ENCODE measurements around the gene ARHGAP26. TPM values are rescaled to one million over a fixed set of nuclear protein-coding genes. Genes with fewer than 3 reads are reported as not detected.

The ARHGAP26 gene
- polyA plus RNA-seq, 1 donor from 2014 or later, result 1.6 TPM

DNA sequence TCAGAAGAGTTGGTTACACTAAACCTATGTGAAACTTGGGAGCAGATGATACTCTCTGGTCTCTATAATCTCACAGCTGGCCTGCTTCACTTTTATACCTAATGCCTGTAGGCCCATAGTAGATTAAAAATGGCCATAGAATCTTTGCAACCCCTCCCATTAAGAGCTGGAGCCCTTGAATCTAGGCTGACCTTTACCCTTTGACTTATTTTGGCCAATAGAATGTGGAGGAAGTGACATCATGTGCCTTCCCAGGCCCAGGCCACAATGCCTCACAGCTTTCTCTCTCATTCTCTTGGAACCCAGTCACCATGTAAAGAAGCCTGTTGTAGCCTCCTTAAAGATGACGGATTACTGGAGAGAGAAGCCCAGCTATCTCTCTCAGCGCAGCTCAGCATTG is 382.3 kb downstream of the ARHGAP26 start:
- Mint-ChIP-seq H3K4me1 (no peaks in the 10 kb centered on the region), H3K4me3 (no peak overlapping the region), H3K27me3 (no peaks in the 10 kb centered on the region), H3K36me3 (peaks cover 10% of the 10 kb centered on the region), H3K27ac (no peak overlapping the region), H3K9me3 (peaks cover 0 to 1% (median 0%) of the 10 kb centered on the region in 3 donors)

DNA sequence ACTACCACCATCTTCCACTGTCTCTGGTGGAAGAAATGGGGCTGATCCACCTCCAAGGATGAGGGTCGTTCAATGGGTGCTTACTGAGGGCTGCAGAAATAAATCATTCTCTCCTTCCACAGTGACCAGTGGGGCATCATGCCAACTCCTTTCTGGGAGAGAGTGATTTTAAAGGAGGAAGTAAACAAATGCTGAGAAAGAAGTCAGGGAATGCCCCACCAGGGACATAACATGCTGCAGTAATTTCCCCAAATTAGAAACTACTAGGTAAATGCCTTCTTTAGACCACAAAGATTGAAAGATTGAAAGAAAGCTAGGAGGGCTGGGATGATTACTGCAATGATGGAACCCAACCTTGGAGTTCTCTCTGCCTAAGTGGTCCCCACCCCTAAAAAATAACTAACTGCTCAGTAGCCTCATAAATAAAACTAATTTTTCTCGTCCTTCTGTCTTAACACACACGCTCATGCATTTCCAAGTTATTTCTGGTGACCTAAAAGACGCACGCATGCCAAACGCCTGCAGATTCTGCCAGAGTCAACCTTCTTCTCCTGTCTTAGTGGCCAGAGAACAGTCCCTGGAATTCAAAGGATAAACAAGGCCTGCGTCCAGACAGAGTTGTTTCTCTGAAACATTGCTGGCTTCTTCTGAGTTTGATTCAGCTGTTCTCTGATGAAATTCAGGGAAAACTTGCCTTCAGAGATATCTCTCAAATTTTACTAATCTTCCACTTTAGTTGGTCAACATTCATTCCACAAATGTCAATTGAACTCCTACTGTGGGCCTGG is 383.3 kb downstream of the ARHGAP26 start:
- Mint-ChIP-seq H3K27ac (no peak overlapping the region), H3K4me1 (no peaks in the 10 kb centered on the region), H3K36me3 (peaks cover 6% of the 10 kb centered on the region), H3K27me3 (no peaks in the 10 kb centered on the region), H3K9me3 (peaks cover 0 to 1% (median 0%) of the 10 kb centered on the region in 3 donors), H3K4me3 (no peak overlapping the region)

DNA sequence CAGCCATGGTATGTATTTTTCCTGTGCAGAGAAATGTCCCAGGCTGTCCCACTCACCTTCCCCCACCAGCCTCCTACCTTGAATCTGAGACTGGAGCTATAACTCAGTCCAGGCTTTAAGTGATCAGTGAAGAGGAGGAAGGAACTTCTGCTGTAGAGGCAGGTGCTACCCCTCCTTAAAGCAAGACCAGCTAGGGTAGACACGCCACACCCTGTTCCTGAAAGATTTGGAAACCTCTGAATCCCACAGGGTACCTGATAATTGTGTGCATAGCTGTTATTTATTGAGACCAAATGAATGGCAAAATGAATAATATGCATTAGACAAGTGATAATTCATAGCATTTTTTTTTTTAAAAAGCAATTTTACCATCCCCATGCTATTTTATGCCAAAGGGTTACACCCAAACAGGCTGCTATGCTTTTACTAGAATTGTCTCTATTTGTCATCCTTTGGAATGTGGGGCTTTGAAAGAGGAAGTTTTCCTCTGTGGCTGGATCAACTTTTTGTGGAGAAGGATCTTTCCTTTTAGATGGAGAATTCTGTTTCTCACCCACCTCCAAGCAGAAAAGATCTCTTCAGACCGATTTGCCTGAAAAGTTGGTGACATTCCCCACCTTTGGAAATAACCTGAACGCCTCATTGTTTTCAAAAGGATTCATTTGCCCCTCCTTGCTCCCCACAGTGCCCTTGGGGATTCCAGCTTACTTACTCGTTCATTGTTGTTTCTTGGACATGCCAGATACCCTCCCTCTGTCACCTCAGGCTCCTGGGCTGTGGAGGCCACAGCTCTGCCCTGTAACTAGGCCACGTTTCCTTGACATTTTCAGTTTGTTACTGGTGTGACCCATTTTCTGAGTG is 384.6 kb downstream of the ARHGAP26 start:
- Mint-ChIP-seq H3K4me1 (peaks cover 0 to 2% (median 0%) of the 10 kb centered on the region in 3 donors), H3K9me3 (peaks cover 0 to 1% (median 0%) of the 10 kb centered on the region in 3 donors), H3K27ac (peak overlapping the region in 1 of 3 donors; percentile 18), H3K27me3 (no peaks in the 10 kb centered on the region), H3K36me3 (peaks cover 11% of the 10 kb centered on the region), H3K4me3 (no peak overlapping the region)

DNA sequence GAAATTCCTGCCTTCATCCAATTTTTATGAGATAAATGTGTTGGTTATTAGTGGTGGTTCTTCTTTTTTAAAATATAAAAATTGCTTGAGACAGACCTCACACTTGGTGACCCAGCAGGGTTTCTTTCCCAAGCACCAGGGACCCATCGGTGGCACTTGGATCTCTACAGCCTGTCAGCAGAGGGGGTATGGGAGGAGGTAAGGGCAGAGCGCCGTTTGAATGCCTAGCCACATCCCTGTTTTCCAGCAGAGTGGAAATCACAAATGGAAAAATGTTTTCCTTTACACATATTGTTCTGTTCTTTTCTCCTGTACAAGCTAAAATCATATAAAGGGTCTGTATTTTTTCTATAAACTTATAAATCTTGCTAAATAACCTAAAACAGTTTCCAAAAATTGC is 385.3 kb downstream of the ARHGAP26 start:
- H3K4me3 Mint-ChIP-seq, result no peak overlapping the region
- H3K9me3 Mint-ChIP-seq, result no peaks in the 10 kb centered on the region
- no peaks in the 10 kb centered on the region for H3K27me3 Mint-ChIP-seq
- peaks cover 12% of the 10 kb centered on the region for H3K36me3 Mint-ChIP-seq
- peak overlapping the region in 1 of 3 donors; percentile 18 for H3K27ac Mint-ChIP-seq
- peaks cover 0 to 2% (median 0%) of the 10 kb centered on the region in 3 donors for H3K4me1 Mint-ChIP-seq

DNA sequence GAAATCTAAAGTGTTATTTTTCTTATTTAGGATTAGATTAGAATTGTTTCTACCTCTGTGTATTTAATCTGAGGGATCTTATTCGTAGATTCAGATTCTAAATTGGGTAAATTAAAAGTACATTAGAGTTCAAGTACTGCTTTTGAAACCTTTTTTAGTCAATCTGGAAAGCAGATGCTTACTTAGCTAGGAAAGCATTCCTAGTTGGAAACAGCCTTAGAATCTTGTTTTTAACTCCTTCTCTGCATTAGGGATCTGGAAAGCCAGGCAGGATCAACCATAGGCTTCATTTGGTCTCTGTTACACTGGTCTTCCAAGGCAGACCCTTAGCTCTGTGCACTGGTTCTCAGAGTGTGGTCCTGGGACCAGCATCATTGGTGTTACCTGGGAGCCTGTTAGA is 385.9 kb downstream of the ARHGAP26 start:
- Mint-ChIP-seq H3K4me3 (no peak overlapping the region), H3K36me3 (peaks cover 12% of the 10 kb centered on the region), H3K27ac (no peak overlapping the region), H3K4me1 (peaks cover 0 to 2% (median 0%) of the 10 kb centered on the region in 3 donors), H3K9me3 (no peaks in the 10 kb centered on the region), H3K27me3 (no peaks in the 10 kb centered on the region)

DNA sequence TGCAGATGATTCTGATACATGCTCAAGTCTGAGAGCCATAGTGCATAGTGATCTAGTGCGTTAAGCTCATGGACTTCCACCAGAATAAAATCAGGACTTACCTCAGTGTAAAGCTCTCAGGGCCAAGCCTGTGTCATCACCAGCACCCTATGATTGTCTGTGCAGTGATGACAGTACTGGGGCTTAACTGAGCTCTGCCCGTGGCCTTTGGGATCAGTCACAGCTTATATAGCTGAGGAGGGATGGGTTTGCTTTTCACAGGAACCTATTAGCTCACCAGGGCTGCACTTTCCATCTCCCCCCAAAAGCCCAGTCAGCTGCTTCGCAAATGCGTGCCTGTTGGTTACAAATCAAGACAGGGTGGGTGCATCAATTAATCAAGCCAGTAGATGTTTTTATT is 386.4 kb downstream of the ARHGAP26 start:
- H3K9me3 Mint-ChIP-seq, result no peaks in the 10 kb centered on the region
- no peaks in the 10 kb centered on the region for H3K27me3 Mint-ChIP-seq
- H3K36me3 Mint-ChIP-seq, result peaks cover 12% of the 10 kb centered on the region
- H3K4me1 Mint-ChIP-seq, result peaks cover 0 to 2% (median 0%) of the 10 kb centered on the region in 3 donors
- no peak overlapping the region for H3K4me3 Mint-ChIP-seq
- H3K27ac Mint-ChIP-seq, result no peak overlapping the region

DNA sequence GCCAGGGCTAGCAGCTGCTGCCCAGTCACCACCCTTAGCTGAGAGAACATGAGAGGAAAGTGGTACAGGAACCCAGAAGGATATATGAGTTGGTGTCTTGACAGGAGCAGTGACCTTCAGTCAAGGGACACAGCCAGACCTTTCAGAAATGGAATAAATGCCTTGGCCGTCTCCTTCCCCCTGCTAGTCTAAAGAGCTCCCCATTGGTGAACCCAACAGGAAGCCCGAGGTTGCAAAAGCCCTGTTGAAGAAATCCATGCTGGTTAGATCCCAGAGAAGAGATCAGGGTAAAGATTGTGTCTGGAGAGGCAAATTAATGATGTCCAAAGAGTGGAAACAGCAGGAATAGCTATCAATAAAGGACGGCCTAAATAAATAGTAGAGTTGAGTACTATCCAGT is 388.9 kb downstream of the ARHGAP26 start:
- H3K9me3 Mint-ChIP-seq, result peaks cover 0 to 1% (median 0%) of the 10 kb centered on the region in 3 donors
- H3K27me3 Mint-ChIP-seq, result no peaks in the 10 kb centered on the region
- no peak overlapping the region for H3K4me3 Mint-ChIP-seq
- H3K27ac Mint-ChIP-seq, result no peak overlapping the region
- peaks cover 0 to 2% (median 0%) of the 10 kb centered on the region in 3 donors for H3K4me1 Mint-ChIP-seq
- peaks cover 7% of the 10 kb centered on the region for H3K36me3 Mint-ChIP-seq

DNA sequence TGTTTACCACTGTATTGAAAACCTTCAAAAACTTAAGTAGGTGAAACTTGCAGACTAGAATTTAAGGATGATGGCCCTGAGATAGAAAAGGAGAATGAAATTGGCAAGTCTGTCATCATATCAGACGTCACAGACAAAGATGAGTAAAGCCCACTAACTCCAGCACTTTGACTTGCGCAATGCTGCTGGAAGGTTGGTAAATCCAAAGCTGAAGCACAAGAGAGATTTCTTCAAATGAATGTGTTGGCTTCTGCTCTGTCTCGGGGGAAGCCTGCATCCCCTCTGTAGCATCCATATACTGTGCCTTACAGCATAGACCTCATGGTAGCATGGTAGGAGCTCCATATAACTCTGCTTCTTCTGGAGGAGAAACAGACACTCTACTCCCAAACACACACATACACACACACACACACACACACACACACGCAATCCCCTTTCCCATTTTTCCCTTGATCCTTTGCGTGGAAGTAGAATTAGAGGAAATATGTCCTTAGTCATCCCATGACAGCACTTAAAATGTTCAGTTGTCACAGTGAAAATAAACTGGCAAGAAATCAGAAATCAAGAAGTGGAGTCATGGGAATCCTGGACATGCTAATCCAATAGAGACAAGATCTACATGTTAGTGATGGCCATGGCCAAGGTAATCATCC is 391.8 kb downstream of the ARHGAP26 start:
- Mint-ChIP-seq H3K36me3 (peaks cover 6% of the 10 kb centered on the region), H3K27ac (no peak overlapping the region), H3K9me3 (peaks cover 0 to 1% (median 0%) of the 10 kb centered on the region in 3 donors), H3K27me3 (no peaks in the 10 kb centered on the region), H3K4me3 (no peak overlapping the region), H3K4me1 (peaks cover 3 to 4% (median 3%) of the 10 kb centered on the region in 3 donors)

- Mint-ChIP-seq H3K9me3 (peaks cover 0 to 1% (median 0%) of the 10 kb centered on the region in 3 donors), H3K4me3 (no peak overlapping the region), H3K36me3 (peaks cover 6% of the 10 kb centered on the region), H3K27ac (no peak overlapping the region), H3K27me3 (no peaks in the 10 kb centered on the region), H3K4me1 (peaks cover 3 to 4% (median 3%) of the 10 kb centered on the region in 3 donors)
Measured at GRCh38 chr5:143162810-143163209, 392.6 kb downstream of the ARHGAP26 start.

- Mint-ChIP-seq H3K4me3 (no peak overlapping the region), H3K9me3 (peaks cover 0 to 1% (median 0%) of the 10 kb centered on the region in 3 donors), H3K27me3 (no peaks in the 10 kb centered on the region), H3K4me1 (peaks cover 1 to 4% (median 3%) of the 10 kb centered on the region in 3 donors), H3K36me3 (peaks cover 3% of the 10 kb centered on the region), H3K27ac (no peak overlapping the region)
Measured at GRCh38 chr5:143164557-143164956, 394.4 kb downstream of the ARHGAP26 start.

DNA sequence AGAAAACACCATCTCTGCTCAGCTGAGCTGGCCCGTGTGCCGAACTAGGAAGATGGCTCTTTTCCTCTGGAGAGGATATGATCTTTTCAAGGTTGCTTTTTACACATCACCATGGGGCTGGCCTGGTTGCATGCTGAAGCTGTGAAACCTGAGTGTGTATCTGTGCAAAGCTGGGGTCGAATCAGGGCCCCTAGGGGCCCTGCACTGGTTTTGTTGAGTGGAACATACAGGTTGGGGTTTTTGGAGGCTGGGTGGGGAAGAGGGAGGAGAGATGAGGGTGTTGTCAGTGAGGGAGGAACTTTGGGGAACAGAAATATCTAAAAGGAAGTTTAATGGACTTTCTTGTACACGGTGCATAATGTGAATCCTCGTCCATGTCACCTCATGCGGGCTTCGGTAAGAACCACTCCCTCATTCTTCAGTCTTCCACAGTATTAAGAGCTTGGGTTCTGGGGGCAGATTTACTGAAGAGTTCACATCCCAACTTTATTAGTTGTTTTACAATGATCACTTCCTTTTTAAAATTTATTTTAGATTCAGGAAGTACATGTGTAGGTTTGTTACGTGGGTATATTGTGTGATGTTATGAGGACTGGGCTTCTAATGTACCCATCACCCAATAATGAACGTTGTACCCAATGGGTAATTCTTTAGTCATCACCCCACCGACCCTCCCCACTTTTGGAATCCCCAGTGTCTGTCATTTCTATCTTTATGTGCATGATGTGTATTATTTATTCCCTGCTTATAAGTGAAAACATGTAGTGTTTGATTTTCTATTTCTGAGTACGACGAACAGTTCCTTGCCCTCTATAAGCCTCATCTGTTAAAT is 395.1 kb downstream of the ARHGAP26 start:
- no peaks in the 10 kb centered on the region for H3K27me3 Mint-ChIP-seq
- H3K27ac Mint-ChIP-seq, result no peak overlapping the region
- peak overlapping the region in 1 of 4 donors; percentile 0 for H3K4me3 Mint-ChIP-seq
- H3K36me3 Mint-ChIP-seq, result no peaks in the 10 kb centered on the region
- peaks cover 1 to 4% (median 3%) of the 10 kb centered on the region in 3 donors for H3K4me1 Mint-ChIP-seq
- peaks cover 0 to 1% (median 0%) of the 10 kb centered on the region in 3 donors for H3K9me3 Mint-ChIP-seq

DNA sequence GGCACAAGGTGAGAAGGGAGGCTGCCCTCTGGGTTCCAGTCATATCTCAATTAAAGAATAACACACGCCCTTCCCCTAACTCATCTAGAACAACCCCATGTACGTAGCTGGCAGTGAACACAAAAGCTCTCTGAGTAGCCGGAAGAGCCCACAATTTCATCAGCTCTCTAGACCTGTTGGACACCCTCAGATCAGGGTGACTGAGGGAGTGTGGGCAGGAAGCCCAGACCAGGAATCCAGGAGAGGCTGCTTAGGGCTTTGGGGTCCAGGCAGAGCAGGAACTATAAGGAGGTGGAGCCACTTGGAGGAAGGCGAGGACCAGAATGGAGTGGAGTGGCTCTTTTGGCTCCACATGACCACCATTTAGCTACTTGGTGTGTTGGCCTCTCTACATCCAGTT is 395.9 kb downstream of the ARHGAP26 start:
- H3K4me3 Mint-ChIP-seq, result no peak overlapping the region
- peaks cover 1 to 4% (median 3%) of the 10 kb centered on the region in 3 donors for H3K4me1 Mint-ChIP-seq
- H3K27ac Mint-ChIP-seq, result peak overlapping the region in 1 of 3 donors; percentile 20
- H3K36me3 Mint-ChIP-seq, result peaks cover 2% of the 10 kb centered on the region
- peaks cover 0 to 1% (median 0%) of the 10 kb centered on the region in 3 donors for H3K9me3 Mint-ChIP-seq
- H3K27me3 Mint-ChIP-seq, result no peaks in the 10 kb centered on the region

GRCh38 chr5:143166661-143167420 is 396.7 kb downstream of the ARHGAP26 start:
- peaks cover 2% of the 10 kb centered on the region for H3K36me3 Mint-ChIP-seq
- H3K4me3 Mint-ChIP-seq, result no peak overlapping the region
- H3K9me3 Mint-ChIP-seq, result peaks cover 0 to 1% (median 0%) of the 10 kb centered on the region in 3 donors
- H3K27ac Mint-ChIP-seq, result no peak overlapping the region
- H3K27me3 Mint-ChIP-seq, result no peaks in the 10 kb centered on the region
- H3K4me1 Mint-ChIP-seq, result peaks cover 1 to 4% (median 3%) of the 10 kb centered on the region in 3 donors

All from IgD-negative memory B cell (primary cell).